Ishikawa (cell line): ENCODE measurements around the gene SNRNP48.

Source experiments
- CEBPB ChIP-seq: IDR thresholded peaks from 2 replicates; pipeline ENCODE4 v1.6.1; 2012
- CREB1 ChIP-seq: IDR thresholded peaks from 2 replicates; pipeline ENCODE4 v1.6.1; 2012; ENCODE audit warnings: low read depth
- EGR1 ChIP-seq: IDR thresholded peaks from 2 replicates; pipeline ENCODE4 v1.6.1; 2012
- EP300 ChIP-seq: IDR thresholded peaks from 2 replicates; pipeline ENCODE4 v1.6.1; 2012; ENCODE audit warnings: borderline replicate concordance
- FOXM1 ChIP-seq: IDR thresholded peaks from 2 replicates; pipeline ENCODE4 v1.6.1; 2012; ENCODE audit warnings: low read depth, borderline replicate concordance
- NFIC ChIP-seq: IDR thresholded peaks from 2 replicates; pipeline ENCODE4 v1.6.1; 2012
- RAD21 ChIP-seq: IDR thresholded peaks from 2 replicates; pipeline ENCODE4 v1.6.1; 2012; ENCODE audit warnings: low read depth
- TAF1 ChIP-seq: IDR thresholded peaks from 2 replicates; pipeline ENCODE4 v1.6.1; 2012; ENCODE audit warnings: low read depth, mild to moderate bottlenecking
- TCF12 ChIP-seq: IDR thresholded peaks from 2 replicates; pipeline ENCODE4 v1.6.1; 2012; ENCODE audit warnings: low read depth
- TEAD4 ChIP-seq: IDR thresholded peaks from 2 replicates; pipeline ENCODE4 v1.6.1; 2012
- YY1 ChIP-seq: IDR thresholded peaks from 2 replicates; pipeline ENCODE4 v1.6.1; 2012; ENCODE audit warnings: low read depth
- ZBTB7A ChIP-seq: IDR thresholded peaks from 2 replicates; pipeline ENCODE4 v1.6.1; 2012; ENCODE audit warnings: low read depth
- TF ChIP-seq, protein P1 (sequence below): IDR thresholded peaks from 2 replicates; pipeline ENCODE4 v1.6.1; 2012
- TF ChIP-seq, protein P2 (sequence below): IDR thresholded peaks from 2 replicates; pipeline ENCODE4 v1.6.1; 2012
- TF ChIP-seq, protein P3 (sequence below): IDR thresholded peaks from 2 replicates; pipeline ENCODE4 v1.6.1; 2012; ENCODE audit warnings: low read depth, mild to moderate bottlenecking

Gene SNRNP48

DNA sequence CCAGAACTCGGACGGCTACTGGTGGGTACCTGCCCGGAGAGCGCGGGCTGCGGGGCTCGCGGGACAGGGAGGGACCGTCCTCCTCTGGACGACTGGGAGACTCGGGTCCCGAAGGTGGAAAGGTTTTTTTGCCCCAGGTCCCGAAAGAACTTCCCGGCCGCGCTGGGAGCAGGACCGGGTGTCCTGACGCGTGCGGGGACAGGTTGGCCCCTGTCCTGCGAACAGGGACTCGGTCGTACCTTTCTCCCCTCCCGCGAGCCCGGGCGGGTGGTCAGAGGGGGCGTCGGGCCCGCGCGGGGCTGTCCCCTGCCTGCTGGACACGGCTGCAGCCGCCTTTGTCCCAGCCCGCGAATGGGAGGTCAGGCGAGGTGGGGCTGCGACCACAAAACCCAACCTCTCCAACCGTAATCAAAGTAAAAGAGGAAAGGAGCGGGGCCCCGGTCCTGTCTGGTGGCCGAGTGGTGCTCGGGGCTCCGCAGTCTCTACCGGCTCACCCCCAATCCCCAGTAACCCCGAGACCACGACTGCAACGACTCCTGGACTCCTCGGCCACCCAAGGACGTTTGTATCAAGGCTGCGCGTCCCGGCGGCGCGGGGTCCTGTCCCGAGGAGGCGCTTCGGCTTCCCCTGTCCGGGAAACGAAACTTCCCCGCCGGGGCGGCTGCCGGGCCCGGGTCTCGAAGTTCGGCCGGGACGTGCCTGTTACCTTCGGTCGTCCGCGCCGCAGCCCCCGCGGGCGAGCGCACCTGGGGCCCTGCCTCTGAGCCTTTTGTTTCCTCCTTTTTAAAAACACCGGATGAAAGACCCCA is 47.7 kb upstream of the SNRNP48 start:
- TF ChIP-seq CEBPB, result no peak
- TF ChIP-seq, protein P1, sequence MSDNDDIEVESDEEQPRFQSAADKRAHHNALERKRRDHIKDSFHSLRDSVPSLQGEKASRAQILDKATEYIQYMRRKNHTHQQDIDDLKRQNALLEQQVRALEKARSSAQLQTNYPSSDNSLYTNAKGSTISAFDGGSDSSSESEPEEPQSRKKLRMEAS, result 0 out of 2 replicates have a peak, but pooled peaks have one; percentile 9

DNA sequence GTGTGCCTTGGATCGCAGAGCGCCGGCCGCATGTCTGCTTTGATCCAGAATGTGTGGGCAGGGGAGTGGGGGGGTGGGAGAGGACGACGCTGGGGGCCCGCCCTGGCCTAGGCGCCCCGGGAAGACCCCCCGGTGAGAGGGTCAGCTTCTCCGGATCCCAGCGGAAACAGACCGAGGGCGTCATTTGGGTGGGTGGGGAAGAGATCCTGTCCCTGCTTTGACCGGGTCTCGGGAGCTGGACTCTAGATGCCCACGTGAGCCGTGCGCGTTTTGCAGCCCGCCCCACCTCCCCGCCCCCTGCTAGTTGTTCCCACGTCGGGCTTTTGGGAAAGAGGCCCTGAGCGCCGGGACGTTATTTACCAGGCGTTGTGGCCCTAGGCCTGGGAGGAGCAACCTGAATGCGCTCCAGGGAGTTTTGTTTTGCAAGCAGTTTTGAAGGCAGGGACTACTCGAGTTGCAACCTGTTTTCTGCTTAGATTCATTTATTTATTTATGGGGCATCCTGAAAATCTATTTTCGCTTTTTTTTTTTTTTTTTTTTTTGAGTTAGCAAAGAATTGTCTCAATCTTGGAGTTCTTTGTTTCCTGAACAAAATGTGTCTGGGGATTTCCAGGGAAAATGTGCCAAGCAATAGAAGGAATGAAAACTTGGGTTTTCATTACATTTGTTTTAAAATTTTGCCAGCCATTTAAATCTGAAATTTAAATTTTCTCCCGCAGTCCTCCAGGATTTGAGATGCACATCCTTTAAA is 46.9 kb upstream of the SNRNP48 start:
- TF ChIP-seq, protein P2, sequence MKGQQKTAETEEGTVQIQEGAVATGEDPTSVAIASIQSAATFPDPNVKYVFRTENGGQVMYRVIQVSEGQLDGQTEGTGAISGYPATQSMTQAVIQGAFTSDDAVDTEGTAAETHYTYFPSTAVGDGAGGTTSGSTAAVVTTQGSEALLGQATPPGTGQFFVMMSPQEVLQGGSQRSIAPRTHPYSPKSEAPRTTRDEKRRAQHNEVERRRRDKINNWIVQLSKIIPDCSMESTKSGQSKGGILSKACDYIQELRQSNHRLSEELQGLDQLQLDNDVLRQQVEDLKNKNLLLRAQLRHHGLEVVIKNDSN, result peak; percentile 83
- TF ChIP-seq TCF12 (no peak), CREB1 (no peak), TEAD4 (no peak; the same call in 1 of the 2 replicates), RAD21 (no peak), ZBTB7A (peak; percentile 38; the same call in 1 of the 2 replicates), TAF1 (no peak), FOXM1 (no peak), NFIC (no peak), EGR1 (no peak), EP300 (no peak), CEBPB (no peak), YY1 (no peak)
- TF ChIP-seq, protein P1, result 0 out of 2 replicates have a peak, but pooled peaks have one; percentile 26

DNA sequence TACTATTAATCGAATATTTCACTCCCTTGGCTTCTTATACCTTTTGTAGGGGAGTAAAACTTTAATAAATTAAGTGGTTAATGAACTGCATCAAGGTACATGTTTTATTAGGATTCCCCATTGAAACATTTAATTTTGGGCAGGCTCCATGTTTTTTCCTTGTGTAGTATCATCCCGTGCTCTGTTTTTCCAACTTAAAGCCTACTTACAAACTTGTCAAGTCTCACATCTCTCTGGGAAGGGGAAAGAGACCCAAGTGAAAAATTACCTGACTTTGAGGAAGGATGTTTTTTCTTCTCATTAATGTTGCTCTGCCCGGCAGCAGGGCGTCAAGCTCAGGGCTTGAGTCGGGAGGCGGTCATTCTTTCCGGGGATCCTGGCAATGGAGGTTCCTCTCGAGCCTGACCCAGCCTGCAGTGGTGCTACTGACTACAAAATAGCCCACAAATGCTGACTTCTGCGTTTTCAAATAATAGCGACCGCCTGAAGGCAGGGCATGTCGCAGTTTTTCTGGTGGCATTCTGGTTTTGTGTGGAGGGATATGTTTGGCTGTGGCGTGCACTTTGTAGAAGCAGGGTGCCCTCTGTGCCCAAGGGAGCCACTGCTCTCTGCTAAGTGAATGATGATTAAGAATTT is 46.1 kb upstream of the SNRNP48 start:
- TF ChIP-seq, protein P1, result no peak
- TF ChIP-seq RAD21, result no peak

DNA sequence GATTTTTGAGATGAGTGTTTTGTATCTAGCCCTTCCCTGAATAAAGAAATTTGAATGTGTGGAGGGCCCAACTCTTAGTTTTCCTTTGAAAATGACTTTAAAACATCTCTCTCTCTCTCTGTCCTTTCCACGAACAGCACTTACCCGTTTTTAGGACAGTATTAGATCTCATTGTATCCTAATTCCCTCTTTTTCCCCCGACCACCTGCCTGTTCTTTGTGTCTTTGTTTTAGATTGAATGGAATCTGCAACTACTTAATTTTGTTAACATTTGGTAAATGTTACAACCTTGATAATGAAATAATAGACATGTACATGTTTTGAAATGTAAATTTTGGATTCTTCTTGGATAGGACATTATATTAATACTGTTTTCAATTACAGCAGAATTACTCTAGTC is 45.4 kb upstream of the SNRNP48 start:
- TF ChIP-seq EGR1 (no peak), NFIC (no peak), TEAD4 (no peak), RAD21 (no peak)
- TF ChIP-seq, protein P3, sequence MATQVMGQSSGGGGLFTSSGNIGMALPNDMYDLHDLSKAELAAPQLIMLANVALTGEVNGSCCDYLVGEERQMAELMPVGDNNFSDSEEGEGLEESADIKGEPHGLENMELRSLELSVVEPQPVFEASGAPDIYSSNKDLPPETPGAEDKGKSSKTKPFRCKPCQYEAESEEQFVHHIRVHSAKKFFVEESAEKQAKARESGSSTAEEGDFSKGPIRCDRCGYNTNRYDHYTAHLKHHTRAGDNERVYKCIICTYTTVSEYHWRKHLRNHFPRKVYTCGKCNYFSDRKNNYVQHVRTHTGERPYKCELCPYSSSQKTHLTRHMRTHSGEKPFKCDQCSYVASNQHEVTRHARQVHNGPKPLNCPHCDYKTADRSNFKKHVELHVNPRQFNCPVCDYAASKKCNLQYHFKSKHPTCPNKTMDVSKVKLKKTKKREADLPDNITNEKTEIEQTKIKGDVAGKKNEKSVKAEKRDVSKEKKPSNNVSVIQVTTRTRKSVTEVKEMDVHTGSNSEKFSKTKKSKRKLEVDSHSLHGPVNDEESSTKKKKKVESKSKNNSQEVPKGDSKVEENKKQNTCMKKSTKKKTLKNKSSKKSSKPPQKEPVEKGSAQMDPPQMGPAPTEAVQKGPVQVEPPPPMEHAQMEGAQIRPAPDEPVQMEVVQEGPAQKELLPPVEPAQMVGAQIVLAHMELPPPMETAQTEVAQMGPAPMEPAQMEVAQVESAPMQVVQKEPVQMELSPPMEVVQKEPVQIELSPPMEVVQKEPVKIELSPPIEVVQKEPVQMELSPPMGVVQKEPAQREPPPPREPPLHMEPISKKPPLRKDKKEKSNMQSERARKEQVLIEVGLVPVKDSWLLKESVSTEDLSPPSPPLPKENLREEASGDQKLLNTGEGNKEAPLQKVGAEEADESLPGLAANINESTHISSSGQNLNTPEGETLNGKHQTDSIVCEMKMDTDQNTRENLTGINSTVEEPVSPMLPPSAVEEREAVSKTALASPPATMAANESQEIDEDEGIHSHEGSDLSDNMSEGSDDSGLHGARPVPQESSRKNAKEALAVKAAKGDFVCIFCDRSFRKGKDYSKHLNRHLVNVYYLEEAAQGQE, result no peak

DNA sequence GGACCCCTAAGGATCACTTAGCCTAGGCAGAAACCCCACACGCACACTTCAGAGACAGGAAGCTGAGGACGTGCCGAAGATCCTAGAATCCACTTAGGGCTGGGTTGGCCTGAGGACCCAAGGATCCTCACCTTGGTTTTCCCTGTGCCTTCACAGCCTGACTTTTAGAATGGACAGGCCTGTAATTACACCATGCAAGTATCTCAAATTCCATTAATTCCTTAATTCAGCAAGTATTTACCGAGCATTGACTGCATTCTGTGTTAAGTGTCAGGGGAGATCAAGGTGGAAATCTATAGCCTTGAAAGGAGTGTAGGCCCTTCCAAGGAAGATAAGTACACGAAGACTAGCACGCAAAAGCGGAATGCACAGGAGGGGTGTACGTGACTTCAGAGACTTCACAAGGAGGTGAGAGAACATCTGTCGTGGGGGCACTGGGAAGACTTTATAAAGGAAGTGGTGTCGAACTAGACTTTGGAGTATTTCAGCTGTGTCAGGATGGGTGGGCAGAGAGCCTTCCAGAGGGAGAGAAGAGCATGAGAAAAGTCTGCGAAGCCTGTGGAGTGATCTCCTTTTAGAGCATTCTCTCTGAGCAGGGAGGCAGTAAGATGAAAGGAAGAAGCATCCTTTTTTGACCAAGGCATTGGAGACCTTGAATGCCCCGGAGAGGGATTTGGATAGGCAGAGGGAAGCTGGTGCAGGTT is 44.5 kb upstream of the SNRNP48 start:
- TF ChIP-seq, protein P2, result no peak
- TF ChIP-seq TCF12 (no peak), EP300 (no peak)

DNA sequence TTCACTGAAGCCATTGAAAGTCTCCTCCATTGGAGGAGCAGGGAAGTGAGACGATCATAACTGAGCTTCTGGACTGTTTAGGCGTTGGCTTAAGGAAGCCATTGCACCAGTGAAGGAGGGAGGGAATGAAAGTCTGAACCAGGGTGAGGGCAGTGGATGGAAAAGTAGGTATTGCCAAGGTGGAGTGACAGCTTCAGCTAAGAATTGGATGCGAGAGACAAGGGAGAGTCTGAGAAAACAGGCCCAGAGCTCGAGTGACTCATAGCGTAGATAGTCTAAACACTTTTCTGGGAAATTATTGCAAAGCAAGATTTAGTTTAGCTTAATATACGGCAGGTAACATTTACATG is 44.0 kb upstream of the SNRNP48 start:
- TF ChIP-seq FOXM1, result no peak
- no peak for TF ChIP-seq EP300
- TF ChIP-seq, protein P1, result no peak
- no peak for TF ChIP-seq TAF1
- TF ChIP-seq, protein P2, result no peak
- TF ChIP-seq ZBTB7A, result no peak
- no peak for TF ChIP-seq CEBPB

DNA sequence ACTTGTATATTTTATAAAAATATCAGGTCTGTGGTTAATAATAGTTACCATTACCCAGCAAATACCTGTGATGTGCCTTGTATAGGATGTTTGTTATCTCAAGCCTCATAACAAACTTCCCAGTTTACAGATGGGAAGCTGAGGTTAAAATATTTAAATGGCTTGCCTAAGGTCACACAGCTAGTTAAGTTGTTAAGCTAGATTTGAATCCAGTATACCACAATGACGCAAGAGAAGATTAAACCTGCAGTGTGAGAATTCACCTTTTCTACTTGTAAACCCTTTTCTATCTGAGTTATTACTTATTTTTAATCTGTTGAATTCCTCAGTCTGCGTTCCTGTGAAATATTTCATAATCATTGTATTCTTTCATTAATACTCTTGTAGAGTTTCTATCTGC is 43.6 kb upstream of the SNRNP48 start:
- no peak for TF ChIP-seq EGR1
- TF ChIP-seq, protein P3, result no peak
- no peak for TF ChIP-seq TCF12
